HG03135 (cell line): ENCODE results near the gene ATXN7L3B.
A peak's percentile ranks its signal among the peaks of the same experiment; 100 is the strongest.
"Not testable (repeated sequence)": the region's sequence is repeated elsewhere in the genome, so short reads cannot be mapped to it uniquely, and the experiment has no call there.

Experiments used
- ATAC-seq: cut with Tn5 transposase; IDR thresholded peaks from one replicate; pipeline ENCODE4 v1.9.1; 2021; ENCODE audit warnings: mild to moderate bottlenecking, moderate library complexity; ENCODE audit not compliant: unreplicated experiment

Gene ATXN7L3B

GRCh38 chr12:74537707-74538385, at the start of gene ATXN7L3B:
ATXN7L3B (plus strand) TSS chr12:74537835; CDS start chr12:74538113, 278 bp downstream.
- ATAC-seq: peak; percentile 97

GRCh38 chr12:74488134-74488533, 49.5 kb upstream of the ATXN7L3B start:
- peak; percentile 45 for ATAC-seq

- ATAC-seq: no peak
Measured at GRCh38 chr12:74489543-74489942, 48.1 kb upstream of the ATXN7L3B start.

- peak; percentile 86 for ATAC-seq
Measured at GRCh38 chr12:74490390-74491064, 47.1 kb upstream of the ATXN7L3B start.

GRCh38 chr12:74491374-74491773, 46.3 kb upstream of the ATXN7L3B start:
- ATAC-seq: no peak

- no peak for ATAC-seq
Measured at GRCh38 chr12:74499192-74499591, 38.4 kb upstream of the ATXN7L3B start.

GRCh38 chr12:74508873-74509657, 28.6 kb upstream of the ATXN7L3B start:
- not testable (repeated sequence) for ATAC-seq

- ATAC-seq: no peak
Measured at GRCh38 chr12:74509886-74510285, 27.7 kb upstream of the ATXN7L3B start.

GRCh38 chr12:74514098-74514872, 23.4 kb upstream of the ATXN7L3B start:
- no peak for ATAC-seq

- ATAC-seq: no peak
Measured at GRCh38 chr12:74515849-74516248, 21.8 kb upstream of the ATXN7L3B start.

GRCh38 chr12:74526535-74526934, 11.1 kb upstream of the ATXN7L3B start:
- ATAC-seq: no peak

- no peak for ATAC-seq
Measured at GRCh38 chr12:74527491-74527890, 10.1 kb upstream of the ATXN7L3B start.

- ATAC-seq: no peak
Measured at GRCh38 chr12:74530676-74531075, 7.0 kb upstream of the ATXN7L3B start.

- no peak for ATAC-seq
Measured at GRCh38 chr12:74535536-74535935, 2.1 kb upstream of the ATXN7L3B start.

GRCh38 chr12:74537126-74537706, 419 bp upstream of the ATXN7L3B start:
- peak; percentile 56 for ATAC-seq

GRCh38 chr12:74538491-74539258, 1.0 kb downstream of the ATXN7L3B start:
- ATAC-seq: no peak

- ATAC-seq: no peak
Measured at GRCh38 chr12:74539261-74539660, 1.6 kb downstream of the ATXN7L3B start.

GRCh38 chr12:74539765-74540526, 2.3 kb downstream of the ATXN7L3B start:
- ATAC-seq: no peak

GRCh38 chr12:74541074-74541473, 3.4 kb downstream of the ATXN7L3B start:
- no peak for ATAC-seq
